Esophagus muscularis mucosa (tissue), 4 donors: ENCODE measurements around the gene LCK. TPM values are rescaled to one million over a fixed set of nuclear protein-coding genes. Genes with fewer than 3 reads are reported as not detected.
"Not testable (repeated sequence)": the region's sequence is repeated elsewhere in the genome, so short reads cannot be mapped to it uniquely, and the experiment has no call there.

Experiments used
- DNase-seq: peaks from one replicate; pipeline ENCODE4 v3.0.0-alpha.2; 2017; ENCODE audit errors: extremely low spot score
- H3K27ac ChIP-seq, 4 donors: fragments of 200-600 bp; sonication (generic); replicated peaks in 1 of 4; 1 replicate in 3 of 4; 2 replicates in 1 of 4; pipeline ENCODE4 v1.5.1; 2016 to 2019; ENCODE audit warnings: mild to moderate bottlenecking in 1 of 4
- H3K27me3 ChIP-seq, 4 donors: fragments of 200-600 bp; sonication (generic); one replicate each; pipeline versions ENCODE4 v1.5.1 to v1.6.0; 2016 to 2019
- H3K36me3 ChIP-seq, 4 donors: fragments of 200-600 bp; sonication (generic); one replicate each; pipeline ENCODE4 v1.5.1; 2016 to 2019
- H3K4me1 ChIP-seq, 4 donors: fragments of 200-600 bp; sonication (generic); one replicate each; pipeline ENCODE4 v1.5.1; 2016 to 2019
- H3K4me3 ChIP-seq, 4 donors: fragments of 200-600 bp; sonication (generic); 1 replicate in 2 of 4; 2 replicates in 2 of 4; pipeline ENCODE4 v1.5.1; 2016 to 2019; ENCODE audit warnings: mild to moderate bottlenecking in 4 of 4, moderate library complexity in 1 of 4
- H3K9me3 ChIP-seq, 4 donors: fragments of 200-600 bp; sonication (generic); 1 replicate in 3 of 4; 2 replicates in 1 of 4; pipeline ENCODE4 v1.5.1; 2016 to 2019
- CTCF ChIP-seq, 3 experiments: fragments of 200-600 bp in 2 of 3; fragments of 450-650 bp in 1 of 3; sonication (generic) in 2 of 3; IDR thresholded peaks; one replicate each; pipeline ENCODE4 v1.5.1; 2017 to 2019; ENCODE audit warnings: antibody characterized with exemption in 3 of 3, mild to moderate bottlenecking in 2 of 3, moderate library complexity in 1 of 3
- EP300 ChIP-seq: sonication (generic); formaldehyde crosslinking; IDR thresholded peaks from one replicate; pipeline ENCODE4 v1.6.1; 2017; ENCODE audit warnings: antibody characterized with exemption
- POLR2A ChIP-seq: fragments of 450-650 bp; IDR thresholded peaks from one replicate; pipeline ENCODE4 v1.6.1; 2017; ENCODE audit warnings: antibody characterized with exemption, moderate library complexity, mild to moderate bottlenecking, low read depth
- POLR2AphosphoS5 ChIP-seq, 2 donors: sonication (generic); formaldehyde crosslinking; IDR thresholded peaks; one replicate each; pipeline ENCODE4 v1.6.1; 2017; ENCODE audit warnings: antibody characterized with exemption in 2 of 2
- WGBS: methylation state at CpG from one replicate; pipeline ENCODE4 v1.1.5; 2018; 5-methylcytosine and 5-hydroxymethylcytosine counted together
- intact Hi-C: fragments of 100-400 bp; cut with DNase I; formaldehyde crosslinking; loops from one replicate; pipeline ENCODE4 v1.15.1; 2023
- total RNA-seq, 4 donors: library from RNA; depleted of rRNA; stranded (reverse); fragments of >200 nt; gene quantifications; one replicate each; pipeline versions ENCODE4 v1.1.0 to v1.2.1, GENCODE V29; 2016

Gene LCK
- total RNA-seq, 4 donors from 2014 or later = 0.42 to 2.8 (median 1.1) TPM

GRCh38 chr1:32291145-32291707 lies 40.2 kb downstream of the LCK start:
- TF ChIP-seq POLR2AphosphoS5 (IDR thresholded peaks at IDR 0.05) (no peak), CTCF (IDR thresholded peaks at IDR 0.05) (no peak), POLR2A (no peak), EP300 (no peak)
- intact Hi-C loops = no loop called here
- 60% methylated on average over 10 of the region's 10 CpGs for WGBS

GRCh38 chr1:32291708-32292538 lies 40.9 kb downstream of the LCK start, which contains the start of gene HDAC1:
Gene HDAC1 (plus strand): TSS chr1:32292083. CDS start chr1:32292170, 87 bp downstream.
- Histone ChIP-seq H3K4me1 (peaks cover 6 to 36% (median 20%) of the 10 kb centered on the region in 4 donors), H3K4me3 (peak within 1 kb of the TSS; percentile 69 to 86 (median 76)), H3K27me3 (no peaks in the 10 kb centered on the region), H3K36me3 (no peaks in the 10 kb centered on the region), H3K9me3 (no peaks in the 10 kb centered on the region), H3K27ac (peak within 1 kb of the TSS; percentile 81 to 90 (median 84))
- under 1% methylated on average over 24 of the region's 67 CpGs for WGBS
- intact Hi-C loops = no loop called here
- no peak for TF ChIP-seq EP300
- peak in 1 of 3 experiments; percentile 25 for TF ChIP-seq CTCF (IDR thresholded peaks at IDR 0.05)
- TF ChIP-seq POLR2AphosphoS5 (IDR thresholded peaks at IDR 0.05) = peak; percentile 68 to 80
- TF ChIP-seq POLR2A = no peak
- peak; percentile 98 for DNase-seq

More at GRCh38 chr1:32291145-32291707, 40.2 kb downstream of the LCK start:
- Histone ChIP-seq H3K36me3 (no peaks in the 10 kb centered on the region), H3K4me1 (peaks cover 6 to 33% (median 20%) of the 10 kb centered on the region in 4 donors), H3K9me3 (no peaks in the 10 kb centered on the region), H3K4me3 (peak overlapping the region; percentile 69 to 86 (median 76)), H3K27me3 (no peaks in the 10 kb centered on the region), H3K27ac (peak overlapping the region; percentile 81 to 90 (median 84))
- no peak for DNase-seq

- WGBS = 95% methylated on average over 16 of the region's 16 CpGs
- DNase-seq, H3K9me3 ChIP-seq, H3K4me3 ChIP-seq, H3K27me3 ChIP-seq, H3K27ac ChIP-seq, intact Hi-C loops: not testable (repeated sequence)
- Histone ChIP-seq H3K4me1 (peaks cover 0 to 18% (median 5%) of the 10 kb centered on the region in 4 donors), H3K36me3 (peaks cover 8 to 15% (median 10%) of the 10 kb centered on the region in 4 donors)
Measured at GRCh38 chr1:32298211-32298610, 47.1 kb downstream of the LCK start.

GRCh38 chr1:32299327-32299726 lies 48.3 kb downstream of the LCK start:
- Histone ChIP-seq H3K36me3 (peaks cover 19 to 26% (median 21%) of the 10 kb centered on the region in 4 donors), H3K4me3 (no peak overlapping the region), H3K9me3 (no peaks in the 10 kb centered on the region), H3K27ac (no peak overlapping the region), H3K4me1 (peaks cover 0 to 15% (median 0%) of the 10 kb centered on the region in 4 donors), H3K27me3 (no peaks in the 10 kb centered on the region)
- intact Hi-C loops = no loop called here
- TF ChIP-seq POLR2A (no peak), EP300 (no peak), POLR2AphosphoS5 (IDR thresholded peaks at IDR 0.05) (no peak), CTCF (IDR thresholded peaks at IDR 0.05) (no peak)
- no peak for DNase-seq

GRCh38 chr1:32303358-32303757 lies 52.3 kb downstream of the LCK start:
- DNase-seq = no peak
- peaks cover 0 to 18% (median 4%) of the 10 kb centered on the region in 4 donors for H3K4me1 ChIP-seq
- H3K27ac ChIP-seq = no peak overlapping the region
- H3K9me3 ChIP-seq = no peaks in the 10 kb centered on the region
- intact Hi-C loops = no loop called here
- H3K4me3 ChIP-seq = no peak overlapping the region
- peaks cover 32 to 37% (median 34%) of the 10 kb centered on the region in 4 donors for H3K36me3 ChIP-seq
- TF ChIP-seq CTCF (IDR thresholded peaks at IDR 0.05) = no peak
- TF ChIP-seq EP300 = no peak
- no peak for TF ChIP-seq POLR2A
- no peak for TF ChIP-seq POLR2AphosphoS5 (IDR thresholded peaks at IDR 0.05)
- WGBS = 89% methylated on average over 3 of the region's 3 CpGs
- H3K27me3 ChIP-seq = no peaks in the 10 kb centered on the region
